ENCODE data around the gene MRPL54.
A peak's percentile ranks its signal among the peaks of the same experiment; 100 is the strongest.

The MRPL54 gene

DNA sequence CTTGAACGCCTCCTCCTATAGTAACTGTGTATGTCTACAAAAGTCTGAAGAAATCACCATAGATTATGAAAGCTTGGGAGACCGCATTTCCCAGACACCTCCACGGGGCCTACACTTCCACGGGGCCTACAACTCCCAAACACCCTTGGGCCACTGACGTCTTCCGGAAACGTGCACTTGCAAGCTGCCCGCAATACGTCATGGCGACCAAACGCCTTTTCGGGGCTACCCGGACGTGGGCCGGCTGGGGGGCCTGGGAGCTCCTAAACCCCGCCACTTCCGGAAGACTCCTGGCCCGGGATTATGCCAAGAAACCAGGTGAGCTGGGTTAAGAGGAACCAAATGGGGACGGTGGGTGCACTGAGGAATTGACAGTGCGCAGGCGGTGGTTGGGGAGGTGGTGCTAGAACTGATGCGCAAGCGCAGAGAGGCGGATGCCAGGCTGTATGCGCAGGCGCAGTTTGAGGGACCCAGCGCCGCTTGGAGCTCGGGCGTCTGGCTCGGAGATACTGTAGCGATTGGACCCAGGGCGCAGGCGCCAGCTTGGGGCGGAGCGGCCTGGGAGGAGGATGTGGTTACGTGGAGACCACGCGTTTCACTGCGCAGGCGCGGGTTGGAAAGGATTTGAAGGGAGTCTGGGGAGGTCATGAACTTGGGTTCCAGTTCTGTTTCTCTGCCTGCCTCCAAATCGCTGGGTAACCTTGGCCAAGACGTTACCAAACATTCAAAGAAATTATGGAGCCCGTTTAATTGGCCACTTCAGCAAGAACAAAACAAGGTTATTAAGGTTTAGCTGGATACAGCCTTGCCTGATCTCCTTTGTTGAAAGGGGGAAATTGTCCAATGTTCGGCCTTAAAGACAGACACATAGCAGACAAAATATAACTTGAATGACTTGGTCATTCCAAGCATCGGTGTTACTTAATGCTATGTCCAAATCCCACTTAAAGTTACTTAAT lies at the start of gene MRPL54:
Gene MRPL54, plus strand, starts transcription at position 182 of the 959 bp plus-strand sequence. Its CDS starts 19 bp downstream, at position 201.
- H3K36me3 ChIP-seq (ENCODE audit: insufficient read depth, low read length), result no peaks in the 10 kb centered on the region
- H3K4me1 ChIP-seq (ENCODE audit: insufficient read depth, low read length), result no peaks in the 10 kb centered on the region
- H3K9ac ChIP-seq (ENCODE audit: low read depth, low read length), result peak within 1 kb of the TSS; percentile 99
- no peaks in the 10 kb centered on the region for H3K9me3 ChIP-seq (ENCODE audit: control insufficient read depth, insufficient read depth, low read length)

- H3K9ac ChIP-seq (ENCODE audit: low read depth, low read length), result no peak overlapping the region
- H3K4me1 ChIP-seq (ENCODE audit: insufficient read depth, low read length), result no peaks in the 10 kb centered on the region; the same call in 1 of the 2 replicates
- H3K9me3 ChIP-seq (ENCODE audit: control insufficient read depth, insufficient read depth, low read length), result no peaks in the 10 kb centered on the region
- no peaks in the 10 kb centered on the region for H3K36me3 ChIP-seq (ENCODE audit: insufficient read depth, low read length)
Observed at GRCh38 chr19:3716147-3716668, 46.3 kb upstream of the MRPL54 start.

- no peak overlapping the region for H3K9ac ChIP-seq (ENCODE audit: low read depth, low read length)
- H3K36me3 ChIP-seq (ENCODE audit: insufficient read depth, low read length), result no peaks in the 10 kb centered on the region
- H3K4me1 ChIP-seq (ENCODE audit: insufficient read depth, low read length), result peaks cover 8% of the 10 kb centered on the region; the same call in 1 of the 2 replicates
- no peaks in the 10 kb centered on the region for H3K9me3 ChIP-seq (ENCODE audit: control insufficient read depth, insufficient read depth, low read length)
Observed at GRCh38 chr19:3719868-3720267, 42.6 kb upstream of the MRPL54 start.

GRCh38 chr19:3720349-3720917 lies 42.0 kb upstream of the MRPL54 start:
- Histone ChIP-seq H3K9me3 (ENCODE audit: control insufficient read depth, insufficient read depth, low read length) (no peaks in the 10 kb centered on the region), H3K4me1 (ENCODE audit: insufficient read depth, low read length) (peaks cover 8% of the 10 kb centered on the region; the same call in 1 of the 2 replicates), H3K9ac (ENCODE audit: low read depth, low read length) (no peak overlapping the region; the same call in 1 of the 2 replicates), H3K36me3 (ENCODE audit: insufficient read depth, low read length) (no peaks in the 10 kb centered on the region)

- H3K36me3 ChIP-seq (ENCODE audit: insufficient read depth, low read length), result no peaks in the 10 kb centered on the region
- H3K9me3 ChIP-seq (ENCODE audit: control insufficient read depth, insufficient read depth, low read length), result no peaks in the 10 kb centered on the region
- H3K9ac ChIP-seq (ENCODE audit: low read depth, low read length), result peak overlapping the region; percentile 80
- peaks cover 8% of the 10 kb centered on the region; the same call in 1 of the 2 replicates for H3K4me1 ChIP-seq (ENCODE audit: insufficient read depth, low read length)
Observed at GRCh38 chr19:3721131-3721886, 41.2 kb upstream of the MRPL54 start.

- peak overlapping the region; percentile 80 for H3K9ac ChIP-seq (ENCODE audit: low read depth, low read length)
- H3K9me3 ChIP-seq (ENCODE audit: control insufficient read depth, insufficient read depth, low read length), result no peaks in the 10 kb centered on the region
- H3K4me1 ChIP-seq (ENCODE audit: insufficient read depth, low read length), result peaks cover 8% of the 10 kb centered on the region; the same call in 1 of the 2 replicates
Observed at GRCh38 chr19:3721887-3722442, 40.5 kb upstream of the MRPL54 start.

GRCh38 chr19:3722443-3723109 lies 39.9 kb upstream of the MRPL54 start:
- peaks cover 8% of the 10 kb centered on the region; the same call in 1 of the 2 replicates for H3K4me1 ChIP-seq (ENCODE audit: insufficient read depth, low read length)
- H3K9me3 ChIP-seq (ENCODE audit: control insufficient read depth, insufficient read depth, low read length), result no peaks in the 10 kb centered on the region
- H3K36me3 ChIP-seq (ENCODE audit: insufficient read depth, low read length), result no peaks in the 10 kb centered on the region
- peak overlapping the region; percentile 80; the same call in 1 of the 2 replicates for H3K9ac ChIP-seq (ENCODE audit: low read depth, low read length)

More at GRCh38 chr19:3721887-3722442, 40.5 kb upstream of the MRPL54 start:
- no peaks in the 10 kb centered on the region for H3K36me3 ChIP-seq (ENCODE audit: insufficient read depth, low read length)

DNA sequence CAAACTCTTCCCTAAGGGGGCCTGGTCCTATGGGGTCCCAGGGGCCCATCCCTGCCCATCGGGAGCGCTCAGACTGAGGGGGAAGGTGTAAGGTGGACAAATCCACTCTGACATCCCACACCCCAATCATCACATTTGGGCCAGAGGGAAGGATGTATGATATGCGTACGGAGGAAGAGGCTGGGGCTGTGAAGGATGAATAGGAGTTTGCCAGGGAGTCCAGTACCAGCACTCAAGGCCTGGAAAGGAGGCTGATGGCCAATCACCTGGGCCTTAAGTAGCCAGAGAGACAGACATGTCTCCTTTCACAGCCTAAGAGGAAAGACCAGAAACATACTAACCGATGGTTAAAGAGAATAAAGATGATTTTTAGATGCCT lies 39.4 kb upstream of the MRPL54 start:
- Histone ChIP-seq H3K9ac (ENCODE audit: low read depth, low read length) (peak overlapping the region; percentile 40; the same call in 1 of the 2 replicates), H3K9me3 (ENCODE audit: control insufficient read depth, insufficient read depth, low read length) (no peaks in the 10 kb centered on the region), H3K36me3 (ENCODE audit: insufficient read depth, low read length) (no peaks in the 10 kb centered on the region), H3K4me1 (ENCODE audit: insufficient read depth, low read length) (peaks cover 8% of the 10 kb centered on the region; the same call in 1 of the 2 replicates)

DNA sequence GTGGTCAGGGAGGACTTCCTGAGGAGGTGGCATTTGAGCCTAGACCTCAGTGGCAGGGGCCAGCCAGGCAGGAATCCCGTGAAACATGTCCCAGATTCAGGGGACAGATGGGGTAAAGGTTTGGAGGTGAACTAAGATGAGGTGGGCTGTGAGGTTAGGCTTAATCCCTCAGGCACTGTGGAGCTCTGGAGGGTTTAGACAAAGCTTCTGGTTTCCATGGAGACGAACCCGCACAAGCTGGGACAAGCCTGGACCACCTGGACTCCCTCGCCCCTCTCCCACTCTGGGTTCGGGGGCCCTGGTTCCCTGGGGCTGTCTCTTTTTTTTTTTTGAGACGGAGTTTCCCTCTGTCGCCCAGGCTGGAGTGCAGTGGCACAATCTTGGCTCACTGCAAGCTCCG lies 38.6 kb upstream of the MRPL54 start:
- H3K36me3 ChIP-seq (ENCODE audit: insufficient read depth, low read length), result no peaks in the 10 kb centered on the region
- H3K9me3 ChIP-seq (ENCODE audit: control insufficient read depth, insufficient read depth, low read length), result no peaks in the 10 kb centered on the region
- no peak overlapping the region for H3K9ac ChIP-seq (ENCODE audit: low read depth, low read length)
- peaks cover 8% of the 10 kb centered on the region; the same call in 1 of the 2 replicates for H3K4me1 ChIP-seq (ENCODE audit: insufficient read depth, low read length)

DNA sequence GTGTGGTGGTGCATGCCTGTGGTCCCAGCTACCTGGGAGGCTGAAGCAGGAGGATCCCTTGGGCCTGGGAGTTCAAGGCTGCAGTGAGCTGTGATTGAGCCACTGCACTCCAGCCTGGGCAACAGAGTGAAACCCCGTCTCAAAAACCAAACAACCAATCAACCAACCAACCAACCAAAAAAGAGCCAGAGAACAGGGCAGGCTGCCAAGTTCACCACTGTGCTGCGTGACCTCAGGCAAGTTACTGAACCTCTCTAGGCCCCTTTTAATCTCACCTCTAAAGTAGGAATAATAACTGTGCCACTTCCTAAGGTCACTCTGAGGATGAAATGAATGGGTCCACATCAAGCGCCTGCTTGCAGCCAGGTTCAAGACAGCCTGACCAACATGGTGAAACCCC lies 37.4 kb upstream of the MRPL54 start:
- Histone ChIP-seq H3K4me1 (ENCODE audit: insufficient read depth, low read length) (peaks cover 8% of the 10 kb centered on the region; the same call in 1 of the 2 replicates), H3K36me3 (ENCODE audit: insufficient read depth, low read length) (no peaks in the 10 kb centered on the region), H3K9ac (ENCODE audit: low read depth, low read length) (no peak overlapping the region), H3K9me3 (ENCODE audit: control insufficient read depth, insufficient read depth, low read length) (no peaks in the 10 kb centered on the region; the same call in 1 of the 2 replicates)

- no peaks in the 10 kb centered on the region for H3K36me3 ChIP-seq (ENCODE audit: insufficient read depth, low read length)
- H3K4me1 ChIP-seq (ENCODE audit: insufficient read depth, low read length), result peaks cover 8% of the 10 kb centered on the region; the same call in 1 of the 2 replicates
- no peak overlapping the region; the same call in 1 of the 2 replicates for H3K9ac ChIP-seq (ENCODE audit: low read depth, low read length)
- H3K9me3 ChIP-seq (ENCODE audit: control insufficient read depth, insufficient read depth, low read length), result no peaks in the 10 kb centered on the region; the same call in 1 of the 2 replicates
Observed at GRCh38 chr19:3725640-3726310, 36.7 kb upstream of the MRPL54 start.

DNA sequence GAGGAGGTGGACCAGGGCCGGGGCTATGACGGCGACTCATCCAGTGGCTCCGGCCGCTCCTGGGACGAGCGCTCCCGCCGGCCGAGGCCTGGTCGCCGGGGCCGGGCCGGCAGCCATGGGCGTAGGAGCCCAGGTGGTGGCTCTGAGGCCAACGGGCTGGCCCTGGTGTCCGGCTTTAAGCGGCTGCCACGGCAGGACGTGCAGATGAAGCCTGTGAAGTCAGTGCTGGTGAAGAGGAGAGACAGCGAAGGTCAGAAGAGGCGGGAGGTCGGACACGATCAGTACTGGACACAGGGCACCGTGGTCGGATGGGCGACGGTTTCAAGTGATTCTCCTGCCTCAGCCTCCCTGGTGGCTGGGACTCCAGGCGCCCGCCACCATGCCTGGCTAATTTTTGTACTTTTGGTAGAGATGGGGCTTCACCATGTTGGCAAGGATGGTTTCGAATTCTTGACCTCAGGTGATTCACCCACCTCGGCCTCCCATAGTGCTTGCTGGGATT lies 32.0 kb upstream of the MRPL54 start:
- Histone ChIP-seq H3K4me1 (ENCODE audit: insufficient read depth, low read length) (no peaks in the 10 kb centered on the region; the same call in 1 of the 2 replicates), H3K36me3 (ENCODE audit: insufficient read depth, low read length) (no peaks in the 10 kb centered on the region), H3K9ac (ENCODE audit: low read depth, low read length) (no peak overlapping the region), H3K9me3 (ENCODE audit: control insufficient read depth, insufficient read depth, low read length) (no peaks in the 10 kb centered on the region; the same call in 1 of the 2 replicates)

Data from ES-I3 (cell line).